Vagina (tissue), 2 donors: ENCODE results near the gene PI4KA. TPM values are rescaled to one million over a fixed set of nuclear protein-coding genes. Genes with fewer than 3 reads are reported as not detected.
A peak's percentile ranks its signal among the peaks of the same experiment; 100 is the strongest.

ENCODE experiments used
- DNase-seq, 2 donors: peaks; one replicate each; pipeline ENCODE4 v3.0.0-alpha.2; 2017; ENCODE audit errors: extremely low spot score in 2 of 2
- H3K27ac ChIP-seq: fragments of 200-600 bp; sonication (generic); one replicate; pipeline ENCODE4 v1.5.1; 2019
- H3K27me3 ChIP-seq: fragments of 200-600 bp; sonication (generic); one replicate; pipeline ENCODE4 v1.5.1; 2019
- H3K36me3 ChIP-seq, 2 donors: fragments of 200-600 bp; sonication (generic); one replicate each; pipeline ENCODE4 v1.5.1; 2017 to 2019
- H3K4me1 ChIP-seq: fragments of 200-600 bp; sonication (generic); one replicate; pipeline ENCODE4 v1.5.1; 2019
- H3K4me3 ChIP-seq, 2 donors: fragments of 200-600 bp; sonication (generic); 1 replicate in 1 of 2; 2 replicates in 1 of 2; pipeline ENCODE4 v1.5.1; 2016 to 2019
- H3K9me3 ChIP-seq: fragments of 200-600 bp; sonication (generic); one replicate; pipeline ENCODE4 v1.5.1; 2019
- CTCF ChIP-seq, 3 experiments: fragments of 450-650 bp in 2 of 3; fragments of 200-600 bp in 1 of 3; sonication (generic) in 1 of 3; IDR thresholded peaks; one replicate each; pipeline ENCODE4 v1.5.1; 2017 to 2019; ENCODE audit warnings: antibody characterized with exemption in 3 of 3, mild to moderate bottlenecking in 2 of 3, moderate library complexity in 2 of 3
- POLR2A ChIP-seq, 2 donors: fragments of 450-650 bp; IDR thresholded peaks; one replicate each; pipeline ENCODE4 v1.6.1; 2017; ENCODE audit warnings: antibody characterized with exemption in 2 of 2, mild to moderate bottlenecking in 2 of 2, moderate library complexity in 2 of 2
- POLR2AphosphoS5 ChIP-seq, 2 donors: sonication (generic); formaldehyde crosslinking; IDR thresholded peaks; one replicate each; pipeline ENCODE4 v1.9.0; 2017; ENCODE audit warnings: antibody characterized with exemption in 2 of 2, mild to moderate bottlenecking in 2 of 2, low read depth in 1 of 2; ENCODE audit not compliant: insufficient read depth in 1 of 2
- intact Hi-C: fragments of 100-400 bp; cut with DNase I; formaldehyde crosslinking; loops from one replicate; pipeline ENCODE4 v1.15.1; 2023
- total RNA-seq: library from RNA; depleted of rRNA; stranded (reverse); fragments of >200 nt; gene quantifications from one replicate; pipeline ENCODE4 v1.2.3, GENCODE V29; 2016

The PI4KA gene
- total RNA-seq, 1 donor from 2014 or later = 135 TPM

- intact Hi-C loops = loop anchor here (5.0 kb wide), 1 partner anchor 58 kb away; the partner anchor contains the start of gene CRKL
- H3K4me1 ChIP-seq = peaks cover 80% of the 10 kb centered on the region
- TF ChIP-seq POLR2AphosphoS5 (IDR thresholded peaks at IDR 0.05; ENCODE audit: insufficient read depth in 1 of 2, low read depth in 1 of 2) (no peak), CTCF (IDR thresholded peaks at IDR 0.05) (no peak), POLR2A (IDR thresholded peaks at IDR 0.05) (no peak)
- H3K9me3 ChIP-seq = no peaks in the 10 kb centered on the region
- peak overlapping the region; percentile 72 to 79 for H3K4me3 ChIP-seq
- H3K27ac ChIP-seq = peak overlapping the region; percentile 75
- no peaks in the 10 kb centered on the region for H3K27me3 ChIP-seq
- no peak for DNase-seq
- no peaks in the 10 kb centered on the region for H3K36me3 ChIP-seq
These were observed 1.0 kb upstream of the PI4KA start for GRCh38 chr22:20859615-20860014.

DNA sequence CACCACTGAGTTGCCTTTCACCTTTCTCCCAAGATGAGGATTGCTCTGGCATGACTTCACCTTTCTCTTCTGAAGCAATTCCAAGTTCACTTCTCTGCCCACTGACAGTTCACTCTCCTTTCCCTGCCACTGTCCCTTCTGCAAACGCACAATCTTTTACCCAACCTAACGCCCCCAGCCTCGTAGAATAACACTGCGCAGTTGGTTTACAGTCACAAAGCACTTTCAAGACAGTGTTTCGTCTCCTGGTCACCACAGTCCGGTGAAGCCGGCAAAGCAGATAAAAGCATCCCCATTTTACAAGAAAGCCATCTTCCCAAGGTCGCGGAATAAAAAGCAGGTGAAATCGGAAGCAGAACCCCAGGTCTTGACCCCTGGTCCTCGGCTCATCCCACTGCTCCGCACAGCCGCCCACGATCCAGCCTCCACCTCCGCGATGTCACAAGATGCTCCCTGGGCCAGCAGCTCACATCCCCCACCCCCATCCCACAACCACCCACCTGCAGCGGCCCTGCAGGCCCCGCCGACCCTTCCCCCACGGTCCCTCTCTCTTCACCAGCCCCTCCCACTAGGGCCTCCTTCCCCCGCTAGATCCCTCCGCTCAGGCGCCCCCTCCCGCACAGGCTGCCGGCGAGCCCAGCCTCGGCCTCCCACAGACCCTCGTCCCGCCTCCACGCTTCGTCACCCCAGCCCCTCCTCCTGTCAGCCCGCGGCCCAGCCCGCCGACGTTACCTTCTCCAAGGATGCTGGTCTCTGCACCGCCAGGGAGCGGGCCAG is 585 bp downstream of the PI4KA start:
- Histone ChIP-seq H3K27ac (peak overlapping the region; percentile 85), H3K4me3 (peak overlapping the region; percentile 72 to 79), H3K36me3 (no peaks in the 10 kb centered on the region), H3K4me1 (peaks cover 78% of the 10 kb centered on the region), H3K27me3 (no peaks in the 10 kb centered on the region), H3K9me3 (no peaks in the 10 kb centered on the region)
- intact Hi-C loops = loop anchor here (5.0 kb wide), 1 partner anchor 59 kb away; the partner anchor contains the start of gene CRKL
- no peak for TF ChIP-seq CTCF (IDR thresholded peaks at IDR 0.05)
- TF ChIP-seq POLR2AphosphoS5 (IDR thresholded peaks at IDR 0.05; ENCODE audit: insufficient read depth in 1 of 2, low read depth in 1 of 2) = no peak
- TF ChIP-seq POLR2A (IDR thresholded peaks at IDR 0.05) = no peak
- DNase-seq = peak in 1 of 2 donors; percentile 94

DNA sequence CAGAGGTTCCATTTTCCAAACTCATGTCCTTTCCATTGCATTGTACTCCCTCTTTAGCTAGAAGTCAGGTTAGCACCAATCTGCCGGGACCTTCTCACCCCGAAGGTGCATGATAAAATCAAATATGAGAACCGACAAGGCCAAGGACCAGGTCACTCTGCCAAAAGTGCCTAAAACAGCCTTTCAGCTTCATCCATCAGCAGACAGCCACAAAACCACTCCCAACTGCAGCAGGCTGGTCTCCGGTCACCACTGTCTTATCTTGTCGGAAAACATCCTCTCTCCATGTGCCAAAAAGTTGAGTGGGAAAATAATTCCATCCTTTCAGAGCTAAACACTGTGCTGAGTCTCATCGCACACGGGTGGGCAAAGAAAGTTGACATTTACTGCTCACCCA is 1.4 kb downstream of the PI4KA start:
- H3K4me1 ChIP-seq = peaks cover 71% of the 10 kb centered on the region
- intact Hi-C loops = loop anchor here (5.0 kb wide), 1 partner anchor 60 kb away; the partner anchor contains the start of gene CRKL

GRCh38 chr22:20853236-20853660 is 5.4 kb downstream of the PI4KA start:
- Histone ChIP-seq H3K27me3 (no peaks in the 10 kb centered on the region), H3K27ac (no peak overlapping the region), H3K4me1 (peaks cover 42% of the 10 kb centered on the region), H3K4me3 (no peak overlapping the region), H3K9me3 (no peaks in the 10 kb centered on the region), H3K36me3 (no peaks in the 10 kb centered on the region)
- intact Hi-C loops = no loop called here
- DNase-seq = no peak
- TF ChIP-seq CTCF (IDR thresholded peaks at IDR 0.05) = no peak
- no peak for TF ChIP-seq POLR2AphosphoS5 (IDR thresholded peaks at IDR 0.05; ENCODE audit: insufficient read depth in 1 of 2, low read depth in 1 of 2)
- TF ChIP-seq POLR2A (IDR thresholded peaks at IDR 0.05) = no peak

More for the DNA sequence above, 1.4 kb downstream of the PI4KA start:
- peak overlapping the region; percentile 85 for H3K27ac ChIP-seq
- H3K36me3 ChIP-seq = no peaks in the 10 kb centered on the region
- H3K9me3 ChIP-seq = no peaks in the 10 kb centered on the region
- peak overlapping the region; percentile 72 to 79 for H3K4me3 ChIP-seq
- no peaks in the 10 kb centered on the region for H3K27me3 ChIP-seq
- TF ChIP-seq POLR2AphosphoS5 (IDR thresholded peaks at IDR 0.05; ENCODE audit: insufficient read depth in 1 of 2, low read depth in 1 of 2) (no peak), POLR2A (IDR thresholded peaks at IDR 0.05) (no peak), CTCF (IDR thresholded peaks at IDR 0.05) (no peak)
- DNase-seq = no peak

- DNase-seq = no peak
- Histone ChIP-seq H3K9me3 (no peaks in the 10 kb centered on the region), H3K4me1 (peaks cover 36% of the 10 kb centered on the region), H3K4me3 (no peak overlapping the region), H3K36me3 (no peaks in the 10 kb centered on the region), H3K27me3 (no peaks in the 10 kb centered on the region), H3K27ac (no peak overlapping the region)
- no peak for TF ChIP-seq POLR2AphosphoS5 (IDR thresholded peaks at IDR 0.05; ENCODE audit: insufficient read depth in 1 of 2, low read depth in 1 of 2)
- no peak for TF ChIP-seq POLR2A (IDR thresholded peaks at IDR 0.05)
- TF ChIP-seq CTCF (IDR thresholded peaks at IDR 0.05) = no peak
- intact Hi-C loops = no loop called here
These were observed 6.1 kb downstream of the PI4KA start for GRCh38 chr22:20852503-20852902.
